Ammon's horn (tissue), 1 donor: Measurements from ENCODE around the gene ERCC1.
A peak's percentile ranks its signal among the peaks of the same experiment; 100 is the strongest.

Experiments
- DNase-seq: peaks from one replicate; pipeline ENCODE4 v3.0.0-alpha.2; 2016; ENCODE audit warnings: low spot score

ERCC1 gene

GRCh38 chr19:45423589-45424190 lies at the start of gene ERCC1:
Gene ERCC1, minus strand, starts transcription at chr19:45423917. Its CDS starts 543 bp downstream, at chr19:45423374.
- DNase-seq = peak; percentile 96

- no peak for DNase-seq
These were observed 49.6 kb upstream of the ERCC1 start for GRCh38 chr19:45473367-45473681.

- no peak for DNase-seq
These were observed 49.0 kb upstream of the ERCC1 start for GRCh38 chr19:45472563-45473366.

DNA sequence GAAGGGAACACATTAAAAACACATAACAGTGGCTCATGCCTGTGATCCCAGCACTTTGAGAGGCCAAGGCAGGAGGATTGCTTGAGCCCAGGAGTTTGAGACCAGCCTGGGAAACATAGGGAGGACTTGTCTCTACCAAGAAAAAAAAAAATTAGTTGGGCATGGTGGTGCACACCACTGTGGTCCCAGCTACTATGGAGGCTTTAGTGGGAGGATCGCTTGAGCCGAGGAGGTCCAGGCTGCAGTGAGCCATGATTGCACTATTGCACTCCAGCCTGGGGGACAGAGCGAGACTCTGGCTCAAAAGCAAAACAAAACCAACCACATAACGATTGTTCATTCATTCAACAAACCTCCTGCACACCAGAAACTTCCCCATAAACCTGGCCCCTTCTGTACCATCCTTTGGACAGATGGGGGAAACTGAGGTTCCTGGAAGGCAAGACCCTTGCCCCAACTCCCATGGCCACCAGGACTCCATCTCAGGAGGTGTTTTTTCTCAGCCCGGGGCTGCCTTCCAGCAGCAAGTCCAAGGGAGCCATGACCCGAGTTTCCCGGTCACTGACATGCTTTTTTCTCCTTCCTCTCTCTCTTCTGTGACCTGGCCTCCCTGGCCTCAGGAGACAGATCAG lies 48.3 kb upstream of the ERCC1 start:
- no peak for DNase-seq

DNA sequence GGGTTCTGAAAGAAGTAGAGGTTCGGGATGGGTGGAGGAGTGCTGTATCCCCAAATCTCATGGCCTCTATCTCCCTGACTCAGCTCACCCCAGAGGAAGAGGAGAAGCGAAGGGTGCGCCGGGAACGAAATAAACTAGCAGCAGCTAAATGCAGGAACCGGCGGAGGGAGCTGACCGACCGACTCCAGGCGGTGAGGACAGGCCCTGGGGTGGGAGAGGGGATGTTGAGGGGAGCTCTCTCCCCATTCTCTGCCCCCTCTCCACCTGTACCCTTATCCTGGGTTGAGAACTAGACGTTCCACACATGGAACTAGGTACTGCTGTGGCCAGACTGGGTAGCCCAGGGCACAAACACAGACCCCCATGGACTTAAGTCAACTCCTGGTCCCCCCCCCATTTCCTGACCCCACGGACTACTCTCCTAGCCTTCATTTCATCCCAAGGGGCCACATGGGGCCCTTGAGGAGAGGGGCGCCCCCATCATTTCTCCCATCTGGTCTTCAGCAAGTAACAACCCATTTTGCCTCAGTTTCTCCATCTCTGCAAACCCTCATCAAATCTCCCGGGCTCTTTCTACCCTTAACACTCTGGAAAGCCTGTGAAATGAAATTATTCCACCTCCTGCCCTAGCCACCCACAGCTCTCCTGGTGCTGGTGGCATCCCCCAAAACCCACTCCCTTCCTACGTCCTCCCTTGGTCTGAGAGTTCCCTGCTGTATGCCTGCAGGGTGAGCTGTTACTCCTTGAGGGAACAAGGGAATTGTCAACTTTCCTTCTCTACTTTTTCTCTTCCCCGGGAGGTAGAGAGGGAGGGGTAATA lies 47.6 kb upstream of the ERCC1 start:
- DNase-seq = no peak

- DNase-seq = no peak
These were observed 47.0 kb upstream of the ERCC1 start for GRCh38 chr19:45470762-45471081.

DNA sequence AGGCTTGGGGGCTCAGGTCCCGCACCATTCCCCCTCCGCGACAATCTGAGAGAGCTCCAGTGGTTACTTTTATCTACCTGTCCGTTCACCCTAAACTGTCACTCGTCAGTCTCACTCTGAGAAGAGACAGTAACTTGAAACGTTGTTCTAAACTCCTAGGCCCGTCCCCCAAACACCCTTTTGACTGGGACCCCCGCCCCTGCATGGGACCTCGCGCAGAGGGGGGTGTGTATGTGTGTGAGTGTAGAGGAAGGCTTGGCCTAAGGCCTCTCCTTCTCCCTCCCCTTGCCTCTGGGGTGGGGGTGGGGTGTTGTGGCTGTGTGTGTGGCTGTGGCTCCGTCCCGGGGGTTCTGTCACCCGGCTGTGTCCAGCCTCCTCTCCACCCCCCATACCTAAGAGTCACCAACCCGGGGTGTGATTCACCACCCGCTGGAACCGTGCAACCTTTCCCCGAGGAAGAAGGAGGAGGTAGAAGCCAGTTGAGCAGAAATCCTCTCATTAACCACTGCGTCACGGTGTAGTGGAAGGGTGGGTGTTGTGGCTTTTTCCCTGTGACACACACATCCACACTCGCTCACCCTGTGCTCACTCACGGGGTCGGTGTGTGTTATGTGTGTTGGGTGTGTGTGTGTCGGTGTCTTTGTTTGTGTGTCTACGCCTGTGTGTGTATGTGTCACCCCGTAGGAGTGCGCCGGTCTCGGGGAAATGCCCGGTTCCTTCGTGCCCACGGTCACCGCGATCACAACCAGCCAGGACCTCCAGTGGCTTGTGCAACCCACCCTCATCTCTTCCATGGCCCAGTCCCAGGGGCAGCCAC lies 46.4 kb upstream of the ERCC1 start:
- no peak for DNase-seq

DNA sequence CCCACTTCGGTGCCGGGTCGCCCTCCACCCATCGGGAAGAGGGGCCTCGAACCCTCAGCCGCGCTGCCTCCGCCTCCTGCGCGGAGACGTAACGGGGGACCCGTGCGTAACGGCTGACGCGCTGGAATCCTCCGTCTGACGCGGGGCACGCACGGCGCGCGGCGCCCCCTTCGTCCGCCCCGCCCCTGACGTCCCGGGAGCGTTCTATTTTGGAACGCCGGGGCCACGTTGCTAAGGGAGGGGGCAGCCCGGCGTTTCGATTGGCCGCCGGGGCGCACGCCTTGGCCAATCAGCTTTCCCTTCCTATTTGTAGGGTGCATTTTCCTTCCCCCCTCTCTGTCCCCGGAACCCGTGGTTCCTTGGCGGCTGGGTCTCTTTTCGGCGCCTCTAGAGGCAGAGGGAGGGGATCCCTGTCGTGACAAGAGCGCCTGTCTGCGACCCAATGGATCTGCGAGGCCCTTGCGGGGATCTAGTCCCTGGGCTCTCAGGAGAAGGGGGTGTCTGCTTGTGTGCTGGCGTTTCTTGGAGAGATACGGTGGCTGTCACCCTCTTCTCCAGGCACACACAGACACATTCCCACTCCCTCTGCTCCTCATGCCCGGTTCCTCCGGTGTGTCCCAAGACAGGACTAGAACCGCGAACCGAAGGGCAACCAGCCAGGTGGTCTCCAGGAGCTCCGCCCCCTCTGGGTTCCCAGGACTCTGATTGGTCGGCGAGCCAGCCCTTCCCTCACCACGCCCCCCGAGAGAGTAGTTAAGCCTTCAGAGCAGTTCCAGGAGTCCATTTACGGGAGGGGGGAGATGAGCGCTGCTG lies 45.6 kb upstream of the ERCC1 start:
- DNase-seq = peak; percentile 95

- DNase-seq = no peak
These were observed 45.0 kb upstream of the ERCC1 start for GRCh38 chr19:45468803-45469131.

GRCh38 chr19:45468159-45468651 lies 44.5 kb upstream of the ERCC1 start:
- no peak for DNase-seq

- DNase-seq = peak; percentile 96
These were observed 43.9 kb upstream of the ERCC1 start, which contains the start of gene FOSB for GRCh38 chr19:45467456-45468158. Gene FOSB, plus strand, starts transcription at chr19:45467996. Its CDS starts 591 bp downstream, at chr19:45468587.

DNA sequence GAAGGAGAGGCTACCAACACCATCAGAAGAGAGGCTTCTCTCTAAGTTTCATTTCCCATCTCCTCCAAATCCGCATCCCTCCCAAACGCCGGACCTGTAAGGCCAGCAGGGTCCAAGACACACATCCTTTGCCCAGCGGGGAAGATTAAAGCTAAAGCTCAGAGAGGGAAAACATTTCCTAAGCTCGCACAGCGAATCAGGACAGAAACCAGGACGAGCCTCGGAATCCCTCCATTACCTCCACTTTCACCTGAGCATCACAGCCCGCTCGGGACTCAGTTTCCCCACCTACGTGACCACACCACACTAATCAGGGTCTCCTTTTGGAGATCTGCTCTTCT lies 43.4 kb upstream of the ERCC1 start:
- DNase-seq = no peak

- no peak for DNase-seq
These were observed 41.2 kb upstream of the ERCC1 start for GRCh38 chr19:45464852-45465441.

- DNase-seq = no peak
These were observed 40.6 kb upstream of the ERCC1 start for GRCh38 chr19:45464274-45464673.

- no peak for DNase-seq
These were observed 39.5 kb upstream of the ERCC1 start for GRCh38 chr19:45463241-45463640.

DNA sequence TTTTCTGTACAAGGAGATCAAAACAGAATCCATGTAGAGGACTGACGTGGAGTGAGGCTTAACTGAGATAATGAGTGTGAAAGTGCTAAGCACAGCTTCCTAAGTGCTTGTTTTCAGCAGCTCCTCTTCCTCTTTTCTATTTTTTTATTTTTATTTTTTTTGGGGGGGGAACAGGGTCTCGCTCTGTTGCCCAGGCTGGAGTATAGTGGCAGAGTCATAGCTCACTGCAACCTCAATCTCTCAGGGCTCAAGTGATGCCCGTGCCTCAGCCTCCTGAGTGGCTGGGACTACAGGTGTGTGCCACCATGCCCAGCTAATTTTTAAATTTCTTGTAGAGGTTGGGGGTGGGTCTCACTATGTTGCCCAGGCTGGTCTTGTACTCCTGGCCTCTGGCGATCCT lies 38.5 kb upstream of the ERCC1 start:
- no peak for DNase-seq

GRCh38 chr19:45460807-45461347 lies 37.2 kb upstream of the ERCC1 start:
- DNase-seq = no peak

DNA sequence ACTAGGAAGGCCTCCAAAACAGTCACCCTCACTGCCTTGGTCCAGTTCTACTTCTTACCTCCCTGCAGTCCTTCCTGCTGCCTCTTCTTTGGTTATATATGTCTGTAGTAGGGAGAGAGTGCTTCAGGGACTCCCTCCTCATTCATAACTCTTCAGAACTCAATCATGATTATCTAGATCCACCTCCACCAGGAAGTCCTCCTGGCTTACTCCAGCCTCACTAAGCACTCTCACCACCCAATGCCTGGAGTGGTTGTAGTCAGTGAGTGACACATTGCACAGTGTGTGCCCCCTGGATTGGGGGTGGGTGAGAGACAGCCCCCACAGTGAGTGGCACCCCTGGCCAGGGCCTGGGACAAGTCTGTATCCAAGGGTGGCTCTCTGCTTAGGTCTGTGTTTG lies 34.1 kb upstream of the ERCC1 start:
- no peak for DNase-seq

DNA sequence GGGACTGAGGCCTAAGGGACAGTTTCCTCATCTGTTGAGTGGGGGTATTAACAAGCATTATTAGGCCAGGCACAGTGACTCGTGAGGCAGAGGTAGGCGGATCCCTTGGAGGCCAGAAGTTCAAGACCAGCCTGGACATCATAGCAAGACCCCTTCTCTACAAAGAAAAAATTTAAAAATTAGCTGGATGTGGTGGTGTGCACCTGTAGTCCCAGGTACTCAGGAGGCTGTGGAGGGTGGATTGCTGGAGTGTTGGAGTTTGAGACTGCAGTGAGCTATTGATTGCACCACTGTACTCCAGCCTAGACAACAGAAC lies 32.7 kb upstream of the ERCC1 start:
- DNase-seq = no peak
